GM12873 (cell line): ENCODE results near the gene CCDC171.

Source experiments
- TF ChIP-seq, protein P1 (sequence below): IDR thresholded peaks from 2 replicates; pipeline ENCODE4 v1.5.1; 2012; ENCODE audit warnings: low read depth, mild to moderate bottlenecking, moderate library complexity, low read length, control low read depth; ENCODE audit not compliant: insufficient read depth; ENCODE audit errors: missing control alignments

The CCDC171 gene

DNA sequence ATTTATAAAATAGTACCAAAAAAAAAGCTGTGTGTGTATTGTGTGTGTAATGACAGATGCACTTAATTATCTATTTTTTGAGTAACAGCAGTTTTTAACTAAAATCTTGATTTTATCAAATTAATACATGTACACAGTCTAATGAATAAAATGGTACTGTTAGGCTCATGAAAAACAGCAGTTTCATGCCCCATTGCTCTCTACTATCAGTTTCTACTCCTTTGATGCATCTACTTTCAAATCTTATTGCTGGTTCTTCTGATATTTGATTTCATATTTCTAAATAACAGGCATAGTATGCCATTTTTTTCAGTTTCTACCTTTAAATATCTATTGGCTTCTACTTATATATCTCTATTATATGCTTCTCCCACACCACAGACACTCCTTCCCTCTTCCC is 117.4 kb downstream of the CCDC171 start:
- TF ChIP-seq, protein P1, sequence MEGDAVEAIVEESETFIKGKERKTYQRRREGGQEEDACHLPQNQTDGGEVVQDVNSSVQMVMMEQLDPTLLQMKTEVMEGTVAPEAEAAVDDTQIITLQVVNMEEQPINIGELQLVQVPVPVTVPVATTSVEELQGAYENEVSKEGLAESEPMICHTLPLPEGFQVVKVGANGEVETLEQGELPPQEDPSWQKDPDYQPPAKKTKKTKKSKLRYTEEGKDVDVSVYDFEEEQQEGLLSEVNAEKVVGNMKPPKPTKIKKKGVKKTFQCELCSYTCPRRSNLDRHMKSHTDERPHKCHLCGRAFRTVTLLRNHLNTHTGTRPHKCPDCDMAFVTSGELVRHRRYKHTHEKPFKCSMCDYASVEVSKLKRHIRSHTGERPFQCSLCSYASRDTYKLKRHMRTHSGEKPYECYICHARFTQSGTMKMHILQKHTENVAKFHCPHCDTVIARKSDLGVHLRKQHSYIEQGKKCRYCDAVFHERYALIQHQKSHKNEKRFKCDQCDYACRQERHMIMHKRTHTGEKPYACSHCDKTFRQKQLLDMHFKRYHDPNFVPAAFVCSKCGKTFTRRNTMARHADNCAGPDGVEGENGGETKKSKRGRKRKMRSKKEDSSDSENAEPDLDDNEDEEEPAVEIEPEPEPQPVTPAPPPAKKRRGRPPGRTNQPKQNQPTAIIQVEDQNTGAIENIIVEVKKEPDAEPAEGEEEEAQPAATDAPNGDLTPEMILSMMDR, result no peak

DNA sequence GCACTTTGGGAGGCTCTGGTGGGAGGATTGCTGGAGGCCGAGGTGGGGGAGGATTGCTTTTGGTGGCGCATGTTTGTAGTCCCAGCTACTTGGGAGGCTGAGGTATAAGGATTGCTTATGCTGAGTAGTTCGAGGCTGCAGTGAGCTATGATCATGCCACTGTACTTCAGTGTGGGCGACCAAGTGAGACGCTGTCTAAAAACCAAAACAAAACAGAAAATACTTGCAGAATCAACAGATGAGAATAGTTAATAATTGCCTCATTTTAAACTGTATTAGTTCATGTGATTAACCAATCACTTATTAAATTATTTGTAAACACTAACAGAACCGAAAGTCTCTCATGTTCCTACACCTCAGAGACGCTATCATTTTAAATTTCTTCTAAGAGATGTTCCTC is 118.1 kb downstream of the CCDC171 start:
- TF ChIP-seq, protein P1, result no peak

DNA sequence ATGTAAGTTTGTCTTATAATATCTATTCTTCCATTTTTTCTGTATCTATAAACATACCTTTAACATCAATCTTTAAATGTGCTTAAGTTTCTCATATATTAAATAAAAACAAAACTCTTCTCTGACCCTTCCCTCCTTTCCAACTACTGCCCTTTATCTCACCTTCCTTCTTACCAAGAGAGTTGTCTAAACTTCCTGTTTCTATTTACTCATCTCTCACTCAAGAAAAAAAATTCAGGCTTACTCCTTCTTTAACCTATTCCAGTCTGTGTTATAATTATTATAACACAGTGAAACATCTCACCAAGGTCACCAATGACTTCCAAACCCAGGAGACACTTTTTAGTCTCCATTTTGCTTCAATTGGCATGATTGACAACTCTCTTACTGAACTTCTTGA is 140.9 kb downstream of the CCDC171 start:
- TF ChIP-seq, protein P1, result no peak

DNA sequence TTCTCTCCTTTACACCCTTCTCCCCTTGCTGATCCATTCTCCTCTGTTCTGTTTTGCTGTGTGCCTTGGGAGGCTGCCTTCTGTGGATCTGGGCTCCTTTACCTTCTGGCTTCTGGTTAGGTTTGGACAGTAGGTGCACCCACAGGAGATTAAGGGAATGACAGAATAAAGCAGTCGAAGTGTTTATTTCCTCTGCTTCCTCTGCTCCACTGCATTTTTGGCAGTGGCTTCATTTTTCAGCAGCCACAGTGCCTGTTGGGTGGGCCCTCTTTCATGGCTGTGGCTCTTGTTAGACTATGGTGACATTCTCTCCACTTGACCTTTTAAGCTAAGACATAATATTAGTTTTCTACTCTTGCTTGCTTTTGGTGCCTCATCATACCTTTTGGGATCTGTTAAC is 144.1 kb downstream of the CCDC171 start:
- TF ChIP-seq, protein P1, result no peak

DNA sequence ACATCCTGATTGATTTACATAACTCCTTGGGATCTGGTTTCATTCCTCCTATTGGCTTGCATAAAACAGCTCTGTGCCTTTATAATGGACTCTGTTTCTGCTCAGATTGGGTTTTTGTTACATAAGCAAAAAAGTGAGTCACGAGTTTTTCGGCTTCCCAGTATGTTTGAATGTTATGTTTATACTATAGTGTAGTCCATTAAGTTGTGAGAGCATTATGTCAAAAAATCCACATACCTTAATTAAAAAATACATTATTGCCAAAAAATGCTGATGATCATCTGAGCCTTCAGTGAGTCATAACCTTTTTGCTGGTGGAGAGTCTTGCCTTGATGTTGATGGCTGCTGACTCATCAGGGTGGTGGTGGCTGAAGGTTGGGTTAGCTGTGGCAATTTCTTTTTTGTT is 144.6 kb downstream of the CCDC171 start:
- TF ChIP-seq, protein P1, result no peak

DNA sequence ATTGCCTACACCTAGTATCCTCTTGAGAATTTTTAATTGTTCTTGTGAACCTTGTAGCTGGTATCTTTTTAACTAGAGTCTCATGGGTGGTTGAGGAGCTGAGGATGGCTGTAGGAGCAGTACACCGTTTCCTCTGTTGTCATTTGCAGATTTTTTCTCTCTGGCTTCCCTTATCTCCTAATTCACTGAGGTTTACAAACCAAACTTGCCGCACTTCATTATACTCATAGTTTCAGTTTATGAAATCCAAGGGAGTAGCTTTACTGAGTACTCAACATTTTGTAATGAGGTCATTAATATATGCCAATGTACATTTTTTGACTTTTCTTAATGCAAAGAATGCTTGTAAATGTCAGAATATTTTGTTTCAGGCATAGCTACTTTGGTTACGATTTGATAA is 154.2 kb downstream of the CCDC171 start:
- TF ChIP-seq, protein P1, result no peak

DNA sequence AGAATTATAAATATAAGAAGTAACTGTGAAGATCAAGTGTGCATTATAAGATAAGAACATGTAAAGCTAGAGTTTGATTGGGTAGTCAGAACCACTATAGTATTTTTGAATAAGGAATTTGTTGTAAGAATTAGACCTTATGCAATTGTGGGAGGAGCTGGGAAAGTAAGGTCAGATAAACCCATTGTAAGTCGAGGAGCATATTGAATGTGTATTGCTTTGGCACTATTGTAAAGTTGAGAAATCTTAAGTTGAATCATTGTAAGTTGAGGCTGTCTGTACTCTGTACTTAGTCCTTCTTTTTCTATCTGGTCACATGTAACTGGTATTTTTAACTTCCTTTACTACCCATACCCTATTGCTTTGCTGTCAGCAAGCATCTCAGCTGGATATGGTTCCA is 158.7 kb downstream of the CCDC171 start:
- TF ChIP-seq, protein P1, result no peak
